ENCODE measurements around the gene ACRV1.

The ACRV1 gene

DNA sequence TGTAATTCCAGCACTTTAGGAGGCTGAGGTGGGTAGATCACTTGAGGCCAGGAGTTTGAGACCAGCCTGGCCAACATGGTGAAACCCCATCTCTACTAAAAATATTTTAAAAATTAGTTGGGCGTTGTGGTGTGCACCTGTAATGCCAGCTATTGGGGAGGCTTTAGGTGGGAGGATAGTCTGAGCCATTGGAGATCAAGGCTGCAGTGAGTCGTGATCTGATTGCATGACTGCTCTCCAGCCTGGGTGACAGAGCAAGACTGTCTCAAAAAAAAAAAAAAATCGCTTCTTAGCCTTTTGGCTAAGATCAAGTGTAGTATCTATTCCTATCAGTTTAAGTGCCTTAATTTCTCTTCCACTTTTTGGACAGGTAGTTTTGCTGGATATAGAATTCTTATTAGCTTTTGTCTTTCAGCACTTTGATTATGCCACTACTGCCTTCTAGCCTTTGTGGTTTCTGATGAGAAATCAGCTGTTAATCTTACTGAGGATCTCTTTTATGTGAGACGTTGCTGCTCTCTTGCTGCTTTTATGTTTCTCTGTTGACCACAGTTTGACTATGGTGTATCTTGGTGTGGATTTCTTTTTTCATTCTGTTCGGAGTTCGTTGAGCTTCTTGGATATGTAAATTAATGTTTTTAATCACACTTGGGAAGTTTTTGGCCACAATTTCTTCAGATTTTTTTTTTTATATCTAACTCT is 31.0 kb downstream of the ACRV1 start:
- DNase-seq (ENCODE audit: low read depth), result no peak

GRCh38 chr11:125645871-125646270 is 34.8 kb downstream of the ACRV1 start:
- DNase-seq (ENCODE audit: low read depth), result no peak

GRCh38 chr11:125638315-125638714 is 42.3 kb downstream of the ACRV1 start:
- DNase-seq (ENCODE audit: low read depth), result no peak

DNA sequence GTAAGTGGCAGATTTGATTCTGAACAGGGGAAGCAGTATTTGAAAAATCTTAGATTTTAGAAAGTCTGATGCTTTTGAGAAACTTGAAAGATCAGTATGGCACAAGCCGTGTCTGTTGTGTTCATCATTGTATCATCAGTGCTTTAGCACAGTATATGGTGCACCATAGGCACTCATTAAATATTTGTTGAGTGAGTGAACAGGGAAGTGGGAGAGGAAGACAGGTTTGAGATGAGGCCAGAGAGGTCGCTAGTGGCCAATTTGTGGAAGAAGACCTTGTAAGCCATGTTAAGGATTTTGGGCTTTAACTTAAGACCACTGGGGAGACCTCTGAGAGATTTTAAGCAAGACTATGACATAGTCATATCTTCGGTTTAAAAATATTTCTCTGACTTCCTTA is 42.8 kb downstream of the ACRV1 start:
- DNase-seq (ENCODE audit: low read depth), result no peak

DNA sequence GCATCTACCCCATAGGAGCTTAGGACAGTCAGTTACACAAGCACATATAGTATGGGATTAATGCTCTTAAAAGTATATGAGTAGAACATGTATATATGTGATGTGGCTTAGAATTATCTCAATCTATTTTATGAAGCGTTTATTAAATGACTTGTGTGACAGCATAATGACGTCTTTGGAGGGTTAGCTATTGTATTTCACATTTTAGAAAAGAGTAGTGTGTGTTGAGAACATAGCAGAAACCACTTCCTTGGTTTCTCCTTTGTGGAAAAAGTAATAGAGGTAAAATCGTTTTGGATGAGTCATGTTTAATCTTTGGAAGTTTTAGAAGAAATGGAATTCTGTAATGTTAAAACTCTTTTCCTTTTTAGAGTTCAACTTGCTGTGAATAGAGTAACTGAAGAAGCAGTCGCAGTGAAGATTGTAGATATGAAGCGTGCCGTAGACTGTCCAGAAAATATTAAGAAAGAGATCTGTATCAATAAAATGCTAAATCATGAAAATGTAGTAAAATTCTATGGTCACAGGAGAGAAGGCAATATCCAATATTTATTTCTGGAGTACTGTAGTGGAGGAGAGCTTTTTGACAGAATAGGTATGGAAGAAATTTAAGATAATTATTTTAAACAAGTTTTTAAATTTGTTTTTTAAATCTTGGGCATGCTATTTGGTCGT is 53.3 kb downstream of the ACRV1 start:
- DNase-seq (ENCODE audit: low read depth), result no peak

DNA sequence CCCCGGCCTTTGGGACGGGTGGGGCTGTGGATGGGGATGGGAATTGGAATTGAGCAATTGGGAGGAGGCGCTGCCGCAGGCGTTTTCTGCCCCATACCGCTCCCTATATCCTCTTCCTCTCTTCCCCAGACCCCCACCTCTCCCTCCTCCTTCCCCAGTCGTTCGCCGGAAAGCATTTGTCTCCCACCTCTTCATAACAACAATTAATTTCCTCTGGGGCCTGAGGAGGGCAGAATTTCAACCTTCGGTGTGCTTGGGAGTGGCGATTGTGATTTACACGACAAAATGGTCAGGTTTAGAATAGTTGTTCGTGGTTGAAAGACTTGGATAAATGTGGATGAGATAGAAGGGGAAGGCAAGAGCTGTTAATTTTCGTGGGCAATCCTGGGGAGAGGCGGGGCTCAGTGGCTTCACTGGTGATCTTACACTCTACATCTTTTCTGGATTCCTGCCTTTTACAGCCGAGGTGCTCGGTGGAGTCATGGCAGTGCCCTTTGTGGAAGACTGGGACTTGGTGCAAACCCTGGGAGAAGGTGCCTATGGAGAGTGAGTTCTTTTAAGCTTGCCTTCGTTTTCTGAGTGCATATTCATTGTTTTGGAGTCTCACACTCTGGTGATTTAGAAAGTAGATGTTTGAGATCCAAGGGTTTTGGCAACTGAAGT is 54.2 kb downstream of the ACRV1 start:
- peak; percentile 39 for DNase-seq (ENCODE audit: low read depth)

DNA sequence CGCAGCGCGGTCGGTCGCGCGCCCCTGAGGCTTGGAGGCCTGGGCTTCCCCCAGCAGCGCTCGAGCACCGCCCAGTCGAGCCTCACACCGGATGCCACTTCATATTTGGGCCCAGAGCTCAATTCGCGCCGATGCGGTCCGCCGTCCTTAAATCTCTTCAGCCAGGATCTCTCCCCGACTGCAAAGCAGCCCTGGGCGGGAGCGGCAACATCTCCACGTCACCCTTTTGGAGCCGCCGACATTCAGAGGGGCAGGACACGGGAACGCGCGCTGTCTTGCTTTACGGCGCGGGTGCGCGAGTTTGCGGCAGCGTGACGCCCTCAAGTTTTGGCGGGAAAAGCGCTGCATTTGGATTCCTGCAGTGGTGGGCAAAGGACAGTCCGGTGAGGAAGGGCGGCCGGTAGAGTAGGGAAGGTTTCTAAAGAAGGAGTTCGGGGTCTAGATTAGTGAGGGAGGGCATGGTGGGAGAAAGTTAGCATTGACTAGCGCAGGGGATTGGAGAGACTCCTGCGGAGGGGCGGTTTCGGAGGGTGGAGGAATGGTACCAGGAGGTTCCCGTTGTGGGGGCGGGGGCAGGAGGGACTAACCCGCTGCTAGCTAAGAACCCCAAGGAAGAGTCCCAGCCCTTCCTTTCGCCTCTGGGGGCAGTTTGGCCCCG is 54.9 kb downstream of the ACRV1 start:
- DNase-seq (ENCODE audit: low read depth), result peak; percentile 44

GRCh38 chr11:125625225-125625629 is 55.4 kb downstream of the ACRV1 start:
- DNase-seq (ENCODE audit: low read depth), result no peak

GRCh38 chr11:125624756-125625213 is 55.9 kb downstream of the ACRV1 start, which contains the start of gene CHEK1:
Gene CHEK1 (plus strand): TSS chr11:125625163. CDS start chr11:125626769, 1,606 bp downstream.
- DNase-seq (ENCODE audit: low read depth), result no peak

- no peak for DNase-seq (ENCODE audit: low read depth)
Measured at GRCh38 chr11:125623064-125623463, 57.6 kb downstream of the ACRV1 start.

DNA sequence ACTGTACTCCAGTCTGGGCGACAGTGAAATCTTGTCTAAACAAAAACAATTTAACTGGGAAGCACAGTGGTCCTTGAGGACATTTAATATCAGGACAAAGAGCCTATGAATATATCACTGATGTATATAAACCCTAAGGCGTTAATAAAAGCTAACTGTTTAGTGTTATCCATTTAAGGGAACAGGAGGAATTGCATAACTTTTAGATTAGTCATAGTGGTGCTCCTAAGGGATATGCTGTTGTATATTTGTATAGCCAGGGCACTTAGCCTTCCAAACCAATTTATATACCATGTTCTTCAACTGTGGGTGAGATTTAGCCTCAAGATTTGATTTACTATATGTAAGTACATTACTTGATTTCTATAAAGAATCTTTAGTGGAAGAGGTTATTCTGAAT is 58.7 kb downstream of the ACRV1 start:
- DNase-seq (ENCODE audit: low read depth), result no peak

Measured in GM04503 (cell line).